ENCODE measurements around the gene GPR68. TPM values are rescaled to one million over a fixed set of nuclear protein-coding genes. Genes with fewer than 3 reads are reported as not detected.

The GPR68 gene
- total RNA-seq, 1 donor = 8.0 TPM

GRCh38 chr14:91225025-91225424 is 19.5 kb downstream of the GPR68 start:
- H2AFZ ChIP-seq (ENCODE audit: low read length) = peak overlapping the region; percentile 25
- TF ChIP-seq, protein P1, sequence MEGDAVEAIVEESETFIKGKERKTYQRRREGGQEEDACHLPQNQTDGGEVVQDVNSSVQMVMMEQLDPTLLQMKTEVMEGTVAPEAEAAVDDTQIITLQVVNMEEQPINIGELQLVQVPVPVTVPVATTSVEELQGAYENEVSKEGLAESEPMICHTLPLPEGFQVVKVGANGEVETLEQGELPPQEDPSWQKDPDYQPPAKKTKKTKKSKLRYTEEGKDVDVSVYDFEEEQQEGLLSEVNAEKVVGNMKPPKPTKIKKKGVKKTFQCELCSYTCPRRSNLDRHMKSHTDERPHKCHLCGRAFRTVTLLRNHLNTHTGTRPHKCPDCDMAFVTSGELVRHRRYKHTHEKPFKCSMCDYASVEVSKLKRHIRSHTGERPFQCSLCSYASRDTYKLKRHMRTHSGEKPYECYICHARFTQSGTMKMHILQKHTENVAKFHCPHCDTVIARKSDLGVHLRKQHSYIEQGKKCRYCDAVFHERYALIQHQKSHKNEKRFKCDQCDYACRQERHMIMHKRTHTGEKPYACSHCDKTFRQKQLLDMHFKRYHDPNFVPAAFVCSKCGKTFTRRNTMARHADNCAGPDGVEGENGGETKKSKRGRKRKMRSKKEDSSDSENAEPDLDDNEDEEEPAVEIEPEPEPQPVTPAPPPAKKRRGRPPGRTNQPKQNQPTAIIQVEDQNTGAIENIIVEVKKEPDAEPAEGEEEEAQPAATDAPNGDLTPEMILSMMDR (IDR thresholded peaks at IDR 0.05; ENCODE audit: extremely low read depth, low read depth, low read length) = no peak
- no peaks in the 10 kb centered on the region for H3K27me3 ChIP-seq (ENCODE audit: insufficient read depth, low read length)
- peak; percentile 95 for DNase-seq (ENCODE audit: insufficient read length, low spot score, missing footprints)
- peak overlapping the region; percentile 77 for H3K27ac ChIP-seq (ENCODE audit: low read depth, low read length)
- no peaks in the 10 kb centered on the region for H4K20me1 ChIP-seq (ENCODE audit: insufficient read depth, low read length)
- peak overlapping the region; percentile 33 for H3K4me3 ChIP-seq (ENCODE audit: insufficient read depth, low read length)
- no peaks in the 10 kb centered on the region for H3K36me3 ChIP-seq (ENCODE audit: insufficient read depth, low read length)
- H3K4me2 ChIP-seq (ENCODE audit: insufficient read depth, low read length) = peak overlapping the region; percentile 49
- H3K9me3 ChIP-seq (ENCODE audit: low read depth, low read length) = no peaks in the 10 kb centered on the region
- H3K4me1 ChIP-seq (ENCODE audit: insufficient read depth, low read length) = peaks cover 39% of the 10 kb centered on the region
- H3K79me2 ChIP-seq (ENCODE audit: insufficient read depth, low read length) = no peaks in the 10 kb centered on the region

DNA sequence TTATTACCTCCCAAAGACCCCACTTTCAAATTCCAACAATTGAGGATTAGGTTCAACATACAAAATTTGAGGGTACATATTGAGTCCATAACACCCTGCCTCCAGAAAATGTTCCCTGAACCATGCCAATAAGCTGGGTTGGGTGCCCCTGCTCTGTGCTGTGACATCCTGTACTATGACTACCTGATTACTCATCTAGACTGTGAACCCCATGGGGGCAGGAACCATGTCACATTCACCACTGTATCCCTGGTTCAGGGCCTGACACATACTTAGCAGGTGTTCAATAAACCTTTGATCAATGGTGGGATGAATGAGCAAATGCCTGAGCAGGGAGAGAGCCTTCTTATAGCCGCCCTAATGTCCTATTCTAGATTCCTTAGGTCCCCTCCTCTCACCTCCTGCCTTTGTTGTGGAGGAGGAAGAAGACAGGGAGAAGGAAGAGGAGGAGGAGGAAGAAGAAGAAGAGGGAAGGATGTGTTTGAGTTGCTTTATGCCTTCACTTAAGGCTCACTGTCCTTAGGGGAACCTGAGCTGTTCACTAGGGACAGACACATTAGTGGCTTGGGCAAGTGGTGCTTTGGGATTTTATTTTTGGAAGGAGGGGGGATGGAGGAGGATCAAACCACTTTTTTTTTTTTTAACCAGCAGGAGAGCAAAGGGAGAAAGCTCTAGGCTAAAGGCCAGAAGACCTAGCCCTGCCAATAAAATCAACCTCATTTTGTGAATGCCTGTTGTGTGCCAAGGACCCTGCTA is 21.3 kb downstream of the GPR68 start:
- Histone ChIP-seq H3K4me1 (ENCODE audit: insufficient read depth, low read length) (peaks cover 21% of the 10 kb centered on the region), H3K4me2 (ENCODE audit: insufficient read depth, low read length) (no peak overlapping the region), H3K27me3 (ENCODE audit: insufficient read depth, low read length) (no peaks in the 10 kb centered on the region), H4K20me1 (ENCODE audit: insufficient read depth, low read length) (no peaks in the 10 kb centered on the region), H3K27ac (ENCODE audit: low read depth, low read length) (no peak overlapping the region), H3K4me3 (ENCODE audit: insufficient read depth, low read length) (no peak overlapping the region), H3K36me3 (ENCODE audit: insufficient read depth, low read length) (no peaks in the 10 kb centered on the region), H3K79me2 (ENCODE audit: insufficient read depth, low read length) (no peaks in the 10 kb centered on the region), H3K9me3 (ENCODE audit: low read depth, low read length) (no peaks in the 10 kb centered on the region), H2AFZ (ENCODE audit: low read length) (no peak overlapping the region)
- TF ChIP-seq, protein P1 (IDR thresholded peaks at IDR 0.05; ENCODE audit: extremely low read depth, low read depth, low read length) = no peak
- DNase-seq (ENCODE audit: insufficient read length, low spot score, missing footprints) = peak; percentile 49

DNA sequence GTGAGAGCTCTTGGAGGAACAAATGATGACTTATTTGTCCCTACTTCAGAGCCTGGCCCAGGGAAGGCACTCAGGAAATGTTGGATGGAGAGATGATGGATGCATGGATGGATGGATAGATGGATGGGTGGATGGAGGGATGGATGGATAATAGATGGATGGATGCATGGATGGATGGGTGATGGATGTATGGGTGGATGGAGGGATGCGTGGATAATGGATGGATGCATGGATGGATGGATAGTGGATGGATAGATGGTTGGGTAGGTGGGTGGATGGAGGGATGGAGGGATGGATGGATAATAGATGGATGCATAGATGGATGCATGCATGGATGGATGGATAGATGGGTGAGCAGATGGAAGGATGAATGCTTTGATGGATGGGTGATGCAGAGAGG is 23.2 kb downstream of the GPR68 start:
- TF ChIP-seq, protein P1 (IDR thresholded peaks at IDR 0.05; ENCODE audit: extremely low read depth, low read depth, low read length) = no peak
- no peaks in the 10 kb centered on the region for H4K20me1 ChIP-seq (ENCODE audit: insufficient read depth, low read length)
- peaks cover 8% of the 10 kb centered on the region for H3K4me1 ChIP-seq (ENCODE audit: insufficient read depth, low read length)
- no peak overlapping the region for H2AFZ ChIP-seq (ENCODE audit: low read length)
- no peak for DNase-seq (ENCODE audit: insufficient read length, low spot score, missing footprints)
- no peak overlapping the region for H3K27ac ChIP-seq (ENCODE audit: low read depth, low read length)
- no peaks in the 10 kb centered on the region for H3K27me3 ChIP-seq (ENCODE audit: insufficient read depth, low read length)
- H3K79me2 ChIP-seq (ENCODE audit: insufficient read depth, low read length) = no peaks in the 10 kb centered on the region
- no peaks in the 10 kb centered on the region for H3K36me3 ChIP-seq (ENCODE audit: insufficient read depth, low read length)
- H3K4me3 ChIP-seq (ENCODE audit: insufficient read depth, low read length) = no peak overlapping the region
- H3K9me3 ChIP-seq (ENCODE audit: low read depth, low read length) = no peaks in the 10 kb centered on the region
- H3K4me2 ChIP-seq (ENCODE audit: insufficient read depth, low read length) = no peak overlapping the region

GRCh38 chr14:91220581-91221000 is 23.9 kb downstream of the GPR68 start:
- H3K9me3 ChIP-seq (ENCODE audit: low read depth, low read length) = no peaks in the 10 kb centered on the region

More at GRCh38 chr14:91220581-91221000, 23.9 kb downstream of the GPR68 start:
- no peak for DNase-seq (ENCODE audit: insufficient read length, low spot score, missing footprints)
- Histone ChIP-seq H4K20me1 (ENCODE audit: insufficient read depth, low read length) (no peaks in the 10 kb centered on the region), H3K4me1 (ENCODE audit: insufficient read depth, low read length) (peaks cover 8% of the 10 kb centered on the region), H2AFZ (ENCODE audit: low read length) (no peak overlapping the region), H3K79me2 (ENCODE audit: insufficient read depth, low read length) (no peaks in the 10 kb centered on the region), H3K4me3 (ENCODE audit: insufficient read depth, low read length) (no peak overlapping the region), H3K36me3 (ENCODE audit: insufficient read depth, low read length) (peaks cover 5% of the 10 kb centered on the region), H3K27ac (ENCODE audit: low read depth, low read length) (no peak overlapping the region), H3K27me3 (ENCODE audit: insufficient read depth, low read length) (no peaks in the 10 kb centered on the region), H3K4me2 (ENCODE audit: insufficient read depth, low read length) (no peak overlapping the region)
- TF ChIP-seq, protein P1 (IDR thresholded peaks at IDR 0.05; ENCODE audit: extremely low read depth, low read depth, low read length) = no peak
